GM11168 (cell line): Measurements from ENCODE around the gene POM121.
"Not testable (repeated sequence)": the region's sequence is repeated elsewhere in the genome, so short reads cannot be mapped to it uniquely, and the experiment has no call there.

Source experiments
- in situ Hi-C: fragments of 300-500 bp; cut with MboI; formaldehyde crosslinking; loops from one replicate; pipeline ENCODE4 v1.12.0; 2022; ENCODE audit warnings: low sequenced_read_pairs; ENCODE audit not compliant: unreplicated experiment

POM121 gene

DNA sequence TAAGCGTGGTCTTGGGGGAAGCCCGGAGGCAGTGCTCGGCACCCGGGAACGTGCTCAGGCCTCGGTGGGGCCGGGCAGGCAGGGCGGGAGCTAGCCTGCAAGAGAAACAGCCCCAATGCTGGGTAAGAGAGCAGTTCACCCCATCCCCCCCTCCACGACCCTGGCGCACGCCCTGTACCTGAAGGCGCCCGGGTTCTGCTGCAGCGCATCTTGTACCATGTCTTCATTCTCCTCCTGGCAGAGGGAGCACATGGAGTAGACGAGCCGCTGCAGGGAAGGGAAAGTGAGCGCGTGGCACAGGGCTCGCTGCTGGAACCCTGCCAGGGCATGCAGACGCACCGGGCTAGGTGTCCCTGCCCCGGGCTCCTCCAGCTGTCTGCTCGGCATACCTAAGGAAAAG, 23.8 kb downstream of the POM121 start:
- in situ Hi-C loops = not testable (repeated sequence)

DNA sequence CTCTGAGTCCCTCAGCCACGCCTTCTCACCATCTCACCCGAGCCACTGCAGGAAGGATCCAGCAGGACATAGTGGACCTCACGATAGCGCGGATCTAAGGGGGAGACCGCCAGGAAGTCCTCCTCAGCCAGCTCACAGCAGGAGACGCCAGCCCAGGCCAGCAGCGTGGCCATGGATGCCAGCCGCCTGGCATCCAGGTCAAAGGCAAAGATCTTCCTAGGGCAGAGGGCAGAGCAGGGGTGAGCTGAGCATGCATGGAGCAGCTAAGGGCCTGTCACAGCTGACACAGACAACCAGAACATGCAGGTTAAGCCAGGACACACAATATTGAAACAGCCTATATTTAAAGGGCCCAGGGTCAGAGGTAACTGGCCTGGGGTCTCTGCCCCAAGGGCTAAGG, 24.4 kb downstream of the POM121 start:
- in situ Hi-C loops = not testable (repeated sequence)

DNA sequence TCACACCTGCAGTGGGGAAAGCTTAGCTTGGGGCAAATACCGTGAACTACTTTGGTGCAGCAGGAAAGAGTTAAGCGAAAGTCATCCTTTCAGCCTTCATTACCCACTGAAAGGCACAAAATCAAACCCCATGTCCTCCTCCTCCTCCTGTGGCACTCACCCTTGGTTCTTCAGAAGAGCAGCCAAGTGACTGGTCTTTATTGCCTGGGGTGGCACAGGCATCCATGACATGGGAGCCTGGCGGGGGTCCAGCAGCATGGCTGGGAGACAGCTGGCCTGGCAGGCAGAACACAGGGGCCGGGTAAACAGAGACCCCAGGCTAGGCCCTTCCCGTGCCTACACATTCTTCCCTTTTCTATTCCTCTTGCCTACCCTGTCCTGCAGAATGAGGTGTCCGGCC, 24.8 kb downstream of the POM121 start:
- in situ Hi-C loops = not testable (repeated sequence)

DNA sequence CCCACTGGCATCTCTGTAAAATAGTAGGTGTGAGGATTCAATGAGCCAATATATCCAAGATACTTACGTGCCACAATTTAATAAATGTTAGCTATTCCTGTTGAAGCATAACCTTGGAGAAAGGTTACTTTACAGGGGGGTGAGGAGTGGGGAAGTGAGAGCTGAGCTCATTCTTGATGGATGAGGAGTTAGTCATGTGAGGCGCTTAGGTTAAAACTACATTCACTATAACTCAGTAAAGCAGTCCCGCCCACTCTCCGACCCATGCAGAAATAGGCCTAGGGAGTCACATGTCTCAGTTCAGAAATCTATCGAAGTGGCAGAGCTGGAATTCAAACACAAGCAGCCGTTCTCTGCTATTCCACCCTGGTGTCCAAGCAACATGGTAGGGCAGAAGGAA, 25.5 kb downstream of the POM121 start:
- in situ Hi-C loops = not testable (repeated sequence)

DNA sequence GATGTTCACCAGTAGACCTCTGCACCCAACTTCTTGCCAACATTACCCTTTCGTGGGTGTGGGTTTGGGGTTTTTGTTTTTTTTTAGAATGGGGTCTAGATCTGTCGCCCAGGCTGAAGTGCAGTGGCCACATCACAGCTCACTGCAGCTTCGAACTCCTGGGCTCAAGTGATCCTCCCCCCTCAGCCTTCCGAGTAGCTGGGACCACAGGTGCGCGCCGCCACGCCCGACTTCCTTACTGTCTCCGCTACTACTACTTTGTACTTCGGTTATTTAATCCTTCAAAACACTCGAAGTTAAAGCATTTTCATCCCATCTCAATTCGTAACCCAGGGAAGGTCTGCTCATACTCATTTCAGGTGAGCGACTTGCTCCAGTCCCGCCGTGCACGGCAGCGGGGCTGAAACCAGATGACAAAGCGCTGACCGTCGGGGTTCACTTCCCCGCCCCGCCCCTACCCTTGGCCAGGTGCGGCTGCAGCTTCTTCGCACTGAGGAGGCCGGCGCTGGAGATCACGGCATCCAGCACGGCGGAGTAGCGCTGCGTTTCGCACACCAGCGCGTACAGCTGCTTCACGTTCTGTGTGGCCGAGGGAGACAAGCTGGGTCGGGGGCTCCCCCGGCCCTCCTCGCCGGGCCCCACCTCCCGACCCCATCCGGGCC, 29.1 kb downstream of the POM121 start:
- in situ Hi-C loops = not testable (repeated sequence)

DNA sequence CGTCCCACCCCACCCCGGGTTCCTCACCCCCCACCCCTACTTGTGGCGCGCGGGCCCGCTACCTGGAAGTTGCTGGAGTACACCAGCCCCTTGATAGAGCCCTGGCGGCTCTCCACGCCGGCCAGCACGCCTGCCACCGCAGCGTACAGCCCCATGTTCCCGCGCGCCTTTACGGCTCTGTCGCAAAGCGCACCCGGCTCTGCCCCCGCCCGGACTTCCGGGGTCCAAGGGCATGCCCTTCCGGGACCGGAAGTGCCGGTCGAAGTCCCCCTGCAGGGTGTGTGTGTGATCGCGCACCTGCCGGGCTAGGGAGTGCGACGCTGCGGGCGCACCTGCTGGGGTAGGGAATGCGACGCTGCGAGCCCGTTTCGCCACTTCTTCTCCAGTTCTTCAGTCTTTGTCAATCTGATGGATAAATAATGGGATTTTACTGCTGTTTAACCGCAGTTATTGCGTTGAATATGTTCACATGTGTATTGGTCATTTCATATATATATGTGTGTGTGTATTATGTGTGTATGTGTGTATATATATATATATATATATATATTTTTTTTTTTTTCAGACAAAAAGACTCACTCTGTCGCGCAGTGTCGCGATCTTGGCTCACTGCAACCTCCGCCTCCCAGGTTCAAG, 29.8 kb downstream of the POM121 start:
- in situ Hi-C loops = not testable (repeated sequence)

DNA sequence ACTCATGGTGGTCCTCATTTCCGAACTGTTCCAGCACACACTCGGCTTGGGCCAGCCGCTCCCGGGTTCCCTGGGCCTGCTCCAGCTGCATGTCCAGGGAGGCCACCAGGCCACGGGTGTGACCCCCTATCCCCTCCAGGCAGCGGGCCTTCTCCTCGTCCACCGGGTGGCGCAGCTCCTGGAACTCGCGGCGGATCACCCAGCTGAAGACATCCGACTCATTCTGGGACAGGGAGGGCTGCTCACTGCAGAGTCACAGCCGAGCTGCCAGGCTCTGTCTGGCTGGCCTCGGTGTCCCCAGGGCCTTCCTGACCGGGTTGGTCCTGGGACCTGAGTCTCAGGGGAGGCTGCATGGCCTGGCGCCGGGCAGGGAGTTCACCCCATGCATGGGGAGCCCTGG, 35.1 kb downstream of the POM121 start:
- in situ Hi-C loops = not testable (repeated sequence)

DNA sequence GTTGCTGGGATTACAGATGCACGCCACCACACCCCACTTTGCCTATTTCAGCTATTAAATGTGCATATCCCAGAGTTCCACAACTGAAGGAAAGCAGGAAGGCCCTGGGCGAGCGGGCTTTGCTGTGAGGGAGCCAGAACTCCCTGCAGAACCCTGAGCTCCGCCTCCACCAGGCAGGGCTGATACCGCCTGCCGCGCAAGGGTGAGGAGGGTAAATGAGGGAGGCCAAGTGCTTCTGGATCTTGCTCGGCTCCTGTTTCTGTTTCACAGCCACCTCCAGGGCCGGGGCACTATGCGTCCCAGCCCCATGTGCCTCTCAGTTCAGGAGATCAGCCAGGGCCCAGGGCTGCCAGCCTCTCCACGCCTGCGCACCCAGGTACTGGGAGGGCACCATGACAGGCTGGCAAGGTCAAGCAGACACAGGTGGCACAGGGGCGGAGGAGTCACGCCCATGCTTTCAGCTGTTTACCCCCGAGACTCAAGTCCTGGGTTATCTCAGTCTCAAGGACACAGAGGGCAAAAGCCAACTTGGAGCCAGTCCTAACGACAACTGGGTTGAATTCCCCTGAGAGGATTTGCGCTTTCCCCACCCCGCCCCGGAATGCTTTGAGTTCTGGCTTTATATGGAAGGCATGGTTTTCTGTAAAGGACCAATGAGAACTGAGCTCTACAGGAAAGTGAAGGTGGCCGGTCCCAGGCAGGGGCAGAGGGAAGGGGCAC, 35.9 kb downstream of the POM121 start:
- in situ Hi-C loops = not testable (repeated sequence)

DNA sequence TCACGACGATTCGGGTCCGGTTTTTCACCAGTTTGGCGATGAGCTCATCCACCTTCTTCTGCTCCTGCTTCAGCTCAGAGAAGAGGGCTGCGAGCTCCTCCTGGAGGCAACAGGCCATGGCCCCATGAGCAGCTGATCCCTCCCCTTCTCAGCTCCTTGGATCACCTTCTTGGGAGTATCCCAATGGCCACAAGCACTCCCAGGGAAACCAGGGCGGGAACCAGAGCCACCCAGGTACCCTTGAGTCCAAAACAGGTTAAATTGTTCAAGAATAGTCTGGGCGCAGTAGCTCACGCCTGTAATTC, 36.4 kb downstream of the POM121 start:
- in situ Hi-C loops = not testable (repeated sequence)

DNA sequence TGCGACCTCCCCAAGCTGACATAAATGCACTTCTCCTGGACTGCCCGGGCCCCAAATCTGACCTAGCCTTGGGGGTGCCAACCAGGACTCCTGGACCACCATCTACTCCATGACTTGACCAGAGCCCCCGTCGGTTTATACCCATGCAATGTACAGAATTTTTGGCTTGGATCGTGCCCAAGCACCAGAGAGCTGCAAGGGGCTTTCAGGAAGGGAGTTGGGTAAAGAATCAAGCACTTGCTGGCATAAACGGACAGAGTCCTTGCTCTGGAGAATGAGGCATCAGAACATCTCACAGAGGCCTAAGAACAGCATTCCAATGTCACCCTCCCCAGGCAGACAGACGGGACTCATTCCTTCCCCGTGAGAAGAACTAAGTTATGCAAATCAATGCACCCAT, 38.2 kb downstream of the POM121 start:
- in situ Hi-C loops = not testable (repeated sequence)

DNA sequence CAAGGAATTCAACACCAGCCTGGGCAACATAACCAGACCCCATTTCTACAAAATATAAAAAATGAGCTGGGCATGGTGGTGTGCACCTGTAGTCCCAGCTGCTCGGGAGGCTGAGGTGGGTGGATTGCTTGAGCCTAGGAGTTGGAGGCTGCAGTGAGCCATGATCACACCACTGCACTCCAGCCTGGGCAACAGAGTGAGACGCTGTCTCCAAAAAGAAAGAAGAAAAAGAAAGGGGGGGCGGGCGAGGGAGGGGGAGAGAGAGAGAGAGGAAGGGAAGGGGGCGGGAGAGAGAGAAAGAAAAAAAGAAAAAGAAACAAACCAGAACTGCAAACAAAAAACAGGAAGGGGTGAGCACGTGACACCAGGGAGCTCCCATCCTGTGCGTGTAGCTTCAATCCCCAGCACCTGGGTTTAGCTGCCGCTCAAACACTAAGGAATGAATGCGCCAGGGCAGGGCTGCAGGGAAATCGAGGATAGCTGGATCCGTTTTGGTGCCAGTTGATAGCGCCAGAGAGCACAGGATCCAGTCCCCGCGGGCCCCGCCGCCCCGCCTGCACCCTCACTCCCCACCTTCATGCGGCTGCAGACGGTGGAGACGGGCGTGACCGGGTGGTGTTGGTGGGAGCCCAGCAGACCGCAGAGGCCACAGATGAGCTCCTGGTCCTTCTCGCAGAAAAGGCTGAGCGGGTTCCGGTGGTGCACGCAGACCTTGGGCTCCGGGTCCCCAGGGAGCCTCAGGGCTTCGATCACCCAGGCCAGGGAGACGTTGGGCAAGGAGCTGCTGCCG, 40.5 kb downstream of the POM121 start:
- in situ Hi-C loops = not testable (repeated sequence)

DNA sequence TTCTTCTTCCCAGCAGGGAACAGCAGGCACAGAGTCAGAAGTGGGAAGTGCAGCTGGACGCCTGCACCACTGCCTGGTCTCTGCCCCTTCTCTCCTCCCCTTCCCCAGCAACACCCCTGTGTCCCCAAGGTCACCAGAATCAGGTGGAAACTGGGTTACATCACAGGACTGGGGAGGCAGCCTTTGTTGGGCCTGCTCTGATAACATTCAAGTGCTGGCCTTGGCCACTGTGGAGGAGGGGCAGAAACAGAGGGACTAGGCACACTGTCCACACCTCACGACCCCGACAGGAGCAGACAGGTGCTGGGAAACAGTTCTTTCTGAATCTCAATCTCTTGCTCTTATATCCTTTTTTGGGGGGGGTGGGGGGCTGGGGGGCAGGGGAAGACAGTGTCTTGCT, 42.0 kb downstream of the POM121 start:
- in situ Hi-C loops = not testable (repeated sequence)

DNA sequence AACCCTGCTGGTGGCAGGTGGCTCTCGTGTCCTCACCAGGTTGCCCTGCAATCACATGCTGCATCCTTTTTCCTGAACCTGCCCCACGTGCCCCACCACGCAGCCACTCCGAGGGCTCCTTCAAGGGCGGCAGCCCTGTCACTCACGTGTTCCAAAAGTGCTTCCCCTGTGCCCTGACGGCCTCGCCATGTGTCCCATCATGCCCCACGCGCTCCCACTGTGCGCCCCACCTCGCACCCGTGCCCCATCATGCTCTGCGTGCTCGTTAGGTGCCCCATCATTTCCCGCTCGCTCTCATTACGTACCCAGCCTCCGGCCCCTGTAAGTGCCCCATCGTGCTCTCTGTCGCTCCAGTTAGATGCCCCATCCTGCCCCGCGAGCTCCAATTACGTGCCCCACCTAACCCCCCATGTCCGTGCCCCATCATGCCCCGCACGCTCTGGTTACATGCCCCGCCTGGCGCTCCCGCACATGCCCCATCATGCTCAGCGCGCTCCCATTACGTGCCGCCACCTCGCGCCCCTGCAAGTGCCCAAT, 44.2 kb downstream of the POM121 start, which contains the start of gene TRIM74:
Gene TRIM74, minus strand, starts transcription at position 487 of the 537 bp plus-strand sequence. CDS start 3,309 bp downstream, outside the sequence.
- in situ Hi-C loops = not testable (repeated sequence)

DNA sequence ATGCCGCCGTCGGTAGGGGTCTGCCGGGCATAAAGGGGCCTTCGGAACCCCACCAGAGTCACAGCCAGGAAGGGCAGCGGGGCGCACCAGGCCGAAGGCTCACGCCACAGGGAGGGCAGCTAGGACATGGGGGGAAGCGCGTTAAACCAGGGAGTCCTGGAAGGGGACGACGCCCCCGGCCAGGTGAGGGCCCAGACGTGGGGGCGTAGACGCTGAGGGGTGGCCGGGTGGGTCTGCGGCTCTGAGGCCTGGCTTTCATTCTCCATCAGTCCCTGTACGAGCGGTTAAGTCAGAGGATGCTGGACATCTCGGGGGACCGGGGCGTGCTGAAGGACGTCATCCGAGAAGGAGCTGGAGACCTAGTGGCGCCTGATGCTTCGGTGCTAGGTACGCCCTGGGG, 44.8 kb downstream of the POM121 start:
- in situ Hi-C loops = not testable (repeated sequence)

DNA sequence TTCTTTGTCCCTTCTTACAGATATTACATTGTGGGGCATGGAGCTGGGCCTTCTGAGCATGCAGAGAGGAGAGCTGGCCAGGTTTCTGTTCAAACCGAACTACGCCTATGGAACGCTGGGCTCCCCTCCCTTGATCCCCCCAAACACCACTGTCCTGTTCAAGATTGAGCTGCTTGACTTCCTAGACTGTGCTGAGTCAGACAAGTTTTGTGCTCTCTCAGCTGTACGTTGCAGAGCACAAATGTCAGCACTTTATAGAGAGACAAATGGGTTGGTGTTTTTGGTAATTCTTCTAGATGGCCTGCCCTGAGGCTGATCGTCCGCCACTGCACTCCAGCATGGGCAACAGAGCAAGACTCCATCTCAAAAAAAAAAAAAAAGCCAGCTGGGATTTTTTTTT, 46.6 kb downstream of the POM121 start:
- in situ Hi-C loops = not testable (repeated sequence)

DNA sequence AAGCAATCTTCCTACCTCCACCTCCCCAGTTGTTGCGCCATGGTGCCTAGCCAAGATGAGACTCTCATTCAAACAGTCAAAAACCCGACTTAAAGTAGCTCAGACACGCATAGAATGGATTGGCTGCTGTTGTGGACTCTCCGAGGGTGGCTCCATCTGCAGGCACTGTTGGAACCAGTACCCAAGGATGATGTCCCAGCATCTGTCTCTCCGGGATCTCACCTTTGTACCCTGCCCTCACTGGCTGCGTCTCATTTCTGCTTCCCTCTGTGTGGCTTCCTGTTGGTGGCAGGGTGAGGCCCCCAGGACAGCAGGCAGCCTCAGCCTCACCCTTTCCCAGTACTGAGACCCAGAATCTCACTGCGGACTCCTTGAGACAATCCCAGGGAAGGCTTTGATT, 49.9 kb downstream of the POM121 start:
- in situ Hi-C loops = not testable (repeated sequence)

DNA sequence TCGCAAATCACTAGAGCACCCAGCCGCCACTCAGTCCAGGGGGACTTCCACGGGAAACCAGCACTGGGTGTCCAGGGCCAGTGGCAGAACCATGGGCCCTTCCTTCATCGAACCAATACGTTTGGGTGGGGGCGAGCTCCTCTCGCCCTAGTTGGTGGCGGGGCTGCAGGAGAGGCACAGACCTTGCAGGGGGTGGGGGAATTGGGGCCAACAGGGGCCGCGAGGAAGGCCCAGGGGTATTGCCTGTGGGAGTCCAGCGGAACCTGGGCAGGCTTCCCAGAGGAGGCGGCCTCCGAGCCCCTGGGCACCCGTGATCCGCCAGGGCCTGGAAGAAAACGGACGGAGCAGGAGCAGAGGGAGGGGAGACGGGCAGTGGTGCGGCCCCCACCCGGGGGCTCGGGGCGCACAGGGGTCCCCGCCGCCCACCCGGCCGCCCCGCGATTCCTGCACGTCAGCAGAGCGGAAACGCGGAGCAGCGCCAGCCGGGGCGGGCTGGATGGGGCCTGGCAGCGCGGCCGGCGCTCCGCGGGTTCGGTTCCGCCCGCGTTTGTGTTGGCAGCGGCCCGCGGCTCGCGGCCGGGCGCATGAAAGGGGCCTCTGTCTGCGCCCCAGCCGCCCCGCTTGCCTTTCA, 50.9 kb downstream of the POM121 start:
- in situ Hi-C loops = not testable (repeated sequence)

DNA sequence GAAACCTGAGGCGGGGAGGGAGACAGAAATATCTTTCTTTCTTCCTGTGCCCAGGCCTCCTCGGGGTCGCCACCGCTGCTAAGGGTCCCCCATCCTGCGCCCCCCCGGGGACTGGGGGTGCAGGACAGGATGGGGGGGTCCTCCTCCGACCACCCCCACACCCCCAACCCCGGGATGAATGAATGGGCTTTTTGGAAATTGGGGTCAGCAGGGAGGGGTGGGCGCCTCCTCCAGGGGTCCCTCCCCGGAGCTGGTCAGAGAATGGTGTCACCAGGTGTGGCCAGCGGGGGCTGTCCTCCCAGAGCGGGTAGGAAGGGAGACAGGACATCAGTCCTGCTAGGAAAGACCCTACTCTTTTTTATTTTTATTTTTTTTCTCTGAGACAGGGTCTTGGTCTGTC, 51.5 kb downstream of the POM121 start:
- in situ Hi-C loops = not testable (repeated sequence)

DNA sequence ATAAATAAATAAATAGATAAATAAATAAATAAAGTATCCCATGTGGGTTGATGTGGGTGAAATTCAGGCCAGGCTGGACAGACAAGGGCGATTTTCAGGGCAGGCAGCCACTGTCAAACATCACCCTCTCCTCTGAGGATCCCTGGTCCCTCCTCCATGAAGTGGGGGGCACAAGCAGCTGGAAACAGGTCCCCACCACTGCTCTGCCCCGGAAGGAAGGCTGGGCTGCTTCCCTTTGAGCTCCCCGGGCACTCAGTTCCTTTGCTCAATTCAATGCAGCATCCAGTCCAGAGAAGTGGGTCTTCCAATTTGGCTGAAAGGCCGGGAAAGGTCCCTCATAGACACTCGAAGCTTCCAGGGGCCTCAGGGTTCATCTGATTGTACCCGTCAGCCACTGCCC, 55.5 kb downstream of the POM121 start:
- in situ Hi-C loops = not testable (repeated sequence)

DNA sequence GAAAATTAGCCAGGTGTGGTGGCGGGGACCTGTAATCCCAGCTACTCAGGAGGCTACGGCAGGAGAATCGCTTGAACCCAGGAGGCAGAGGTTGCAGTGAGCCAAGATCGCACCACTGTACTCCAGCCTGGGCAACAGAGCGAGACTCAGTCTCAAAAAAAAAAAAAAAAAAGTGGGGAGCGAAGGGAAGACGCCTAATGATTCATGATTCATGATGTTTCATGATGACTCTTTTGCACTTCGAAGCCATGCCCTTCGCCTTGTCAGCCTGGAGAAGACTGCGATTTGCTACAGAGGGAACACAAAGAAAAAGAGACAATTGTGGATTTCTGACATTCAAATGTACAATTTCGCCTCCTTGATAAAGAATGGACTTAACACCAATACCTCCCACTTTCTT, 57.2 kb downstream of the POM121 start:
- in situ Hi-C loops = not testable (repeated sequence)
